Stimulated activated CD8-positive, alpha-beta memory T cell treated with anti-CD3 and anti-CD28 coated beads, Interleukin-7, amount 100 ng/mL, for 4 hours (primary cell): ENCODE measurements around the gene NDE1.

Experiments
- DNase-seq, 2 donors: peaks; one replicate each; pipeline ENCODE4 v3.0.0-alpha.2; 2020; ENCODE audit warnings: low read depth in 2 of 2

Gene NDE1

DNA sequence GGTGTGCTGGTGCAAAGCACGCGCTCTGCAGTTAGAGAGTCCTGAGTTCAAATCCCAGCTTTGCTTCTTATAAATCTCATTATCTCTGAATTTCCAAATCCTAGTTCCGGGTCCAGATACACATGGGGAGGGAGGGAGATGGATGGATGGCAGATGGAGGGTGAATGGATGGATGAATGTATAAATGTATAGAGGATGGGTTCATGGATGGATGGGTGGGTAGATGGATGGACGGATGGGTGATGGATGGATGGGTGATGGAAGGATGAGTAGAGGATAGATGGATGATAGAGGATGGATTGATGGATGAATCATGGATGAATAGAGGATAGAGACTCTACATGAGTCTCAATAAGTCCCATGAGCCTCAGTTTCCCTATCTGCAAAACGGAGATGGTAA lies 116.9 kb downstream of the NDE1 start:
- DNase-seq: no peak

DNA sequence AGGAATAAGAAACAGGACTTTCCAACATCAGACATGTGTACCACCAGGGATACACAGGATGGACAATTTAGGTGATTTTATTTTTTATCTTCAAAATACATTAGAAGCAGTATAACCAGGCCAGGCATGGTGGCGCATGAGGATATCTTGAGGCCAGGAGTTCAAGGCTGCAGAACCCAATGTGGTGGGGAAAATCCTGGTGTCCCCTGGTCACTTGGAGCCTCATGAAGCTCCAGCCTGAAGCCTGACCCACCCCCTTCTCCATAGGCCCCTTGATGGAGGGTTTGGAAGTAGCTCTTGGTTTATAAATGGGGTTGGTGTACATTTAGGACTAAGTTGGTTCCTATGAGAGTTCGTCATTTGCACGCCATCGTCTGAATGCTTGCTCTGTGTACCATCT lies 118.2 kb downstream of the NDE1 start:
- DNase-seq: no peak

DNA sequence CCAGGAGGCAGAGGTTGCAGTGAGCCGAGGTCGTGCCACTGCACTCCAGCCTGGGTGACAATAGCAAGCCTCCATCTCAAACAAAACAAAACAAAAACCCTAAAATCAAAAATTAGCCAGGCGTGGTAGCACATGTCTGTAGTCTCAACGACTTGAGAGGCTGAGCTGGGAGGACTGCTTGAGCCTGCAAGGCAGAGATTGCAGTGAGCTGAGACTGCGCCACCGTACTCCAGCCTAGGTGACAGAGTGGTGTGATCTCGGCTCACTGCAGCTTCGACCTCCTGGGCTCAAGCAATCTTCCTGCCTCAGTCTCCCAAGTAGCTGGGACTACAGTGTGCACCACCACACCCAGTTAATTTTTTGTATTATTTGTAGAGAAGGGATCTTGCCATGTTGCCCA lies 119.2 kb downstream of the NDE1 start:
- no peak for DNase-seq

DNA sequence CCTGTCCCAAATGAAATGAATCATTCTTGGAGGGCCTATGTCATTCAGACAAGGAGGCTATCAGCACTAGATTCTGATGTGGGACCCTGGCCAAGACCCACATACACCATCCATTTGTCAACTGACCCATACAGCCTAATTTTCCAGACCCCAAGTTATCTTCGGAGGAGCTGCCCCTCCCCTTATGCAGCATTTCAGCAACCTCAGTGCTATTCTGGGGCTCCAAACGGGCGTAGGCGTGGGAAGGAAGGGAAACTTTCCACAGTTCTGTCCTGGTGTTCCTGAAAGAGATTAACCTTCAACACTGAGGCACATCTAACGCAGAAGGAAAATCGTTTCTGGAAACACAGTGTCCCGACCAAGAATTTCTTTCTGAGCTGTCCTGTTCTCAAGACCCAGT lies 120.1 kb downstream of the NDE1 start:
- no peak for DNase-seq

DNA sequence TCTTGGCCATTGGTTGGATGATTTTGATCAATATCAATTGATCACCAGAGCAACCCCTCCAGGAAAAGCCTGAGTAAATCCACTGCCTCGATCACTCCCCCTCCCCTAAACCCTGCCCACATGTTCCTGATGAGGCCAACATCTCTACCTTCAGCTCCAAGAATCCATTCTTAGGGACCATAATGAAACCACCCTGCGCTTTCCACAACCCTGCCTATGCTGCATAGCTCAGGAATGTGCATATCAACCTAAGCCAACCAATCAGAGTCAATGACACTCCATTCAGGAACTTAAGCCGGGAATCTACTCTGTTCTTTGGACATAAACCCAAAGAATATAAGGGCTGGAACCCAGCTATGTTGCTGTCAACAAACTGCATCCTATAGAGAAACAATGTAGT lies 120.5 kb downstream of the NDE1 start:
- no peak for DNase-seq

DNA sequence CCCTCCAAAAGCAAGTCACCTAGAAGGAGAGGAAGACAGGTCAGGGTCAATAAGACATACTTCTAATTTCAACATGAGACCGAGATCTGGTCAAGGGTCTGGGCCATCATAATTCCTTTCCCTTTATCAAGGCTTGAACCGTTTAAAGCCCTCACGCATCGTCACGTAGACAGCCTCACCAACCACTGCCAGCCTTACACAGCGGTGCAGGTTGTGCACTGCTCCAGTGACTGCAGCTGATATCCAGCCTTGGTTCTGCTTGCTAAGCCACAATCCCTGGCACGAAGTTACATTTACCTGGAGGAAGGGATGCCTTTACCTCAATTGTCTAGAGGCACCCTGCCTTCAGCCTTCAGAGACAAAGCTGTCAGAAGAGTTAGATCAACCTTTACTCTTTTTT lies 121.6 kb downstream of the NDE1 start:
- DNase-seq: no peak

DNA sequence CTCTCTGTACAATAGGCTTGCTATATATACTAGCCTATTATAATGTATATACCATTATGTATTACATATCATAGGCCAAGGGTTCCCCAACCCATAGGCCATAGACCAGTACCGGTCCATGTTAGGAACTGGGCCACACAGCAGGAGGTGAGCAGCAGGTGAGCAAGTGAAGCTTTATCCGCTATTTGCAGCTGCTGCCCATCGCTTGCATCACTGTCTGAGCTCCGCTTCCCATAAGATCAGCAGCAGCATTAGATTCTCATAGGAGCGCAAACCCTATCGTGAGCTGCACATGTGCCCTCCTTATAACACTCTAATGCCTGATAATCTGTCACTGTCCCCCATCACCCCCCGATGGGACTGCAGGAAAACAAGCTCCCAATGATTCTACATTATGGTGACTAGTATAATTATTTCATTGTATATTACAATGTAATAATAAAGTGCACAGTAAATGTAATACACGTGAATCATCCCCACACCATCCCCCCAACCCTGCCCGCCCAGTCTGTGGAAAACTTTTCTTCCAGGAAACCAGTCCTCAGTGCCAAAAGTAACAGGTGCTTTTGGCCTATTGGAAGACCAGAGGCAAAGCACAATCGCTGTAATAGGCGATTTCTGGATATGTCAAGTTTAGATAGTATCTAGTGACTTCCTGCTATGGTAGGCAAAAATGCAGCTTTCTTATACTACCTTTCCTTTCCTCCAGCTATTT lies 122.7 kb downstream of the NDE1 start:
- DNase-seq: no peak

DNA sequence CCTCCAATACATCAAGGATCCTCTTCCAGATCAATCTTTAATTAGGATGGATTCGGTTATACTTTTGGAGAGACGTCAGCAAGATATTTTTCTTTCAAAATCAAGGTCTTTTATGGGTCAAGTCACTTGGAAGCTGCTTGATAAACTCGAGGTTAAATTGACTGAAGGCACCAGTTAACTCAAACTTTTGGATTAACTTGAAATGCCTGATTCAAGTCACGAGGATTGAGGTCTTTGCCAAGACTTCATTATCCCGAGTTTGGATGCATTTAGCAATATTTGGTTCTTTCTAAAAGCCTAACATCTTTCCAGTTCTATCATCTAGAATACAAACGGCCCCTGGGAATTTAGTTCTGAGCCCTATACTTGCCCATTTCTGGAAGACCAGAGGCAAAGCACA lies 123.9 kb downstream of the NDE1 start:
- no peak for DNase-seq

DNA sequence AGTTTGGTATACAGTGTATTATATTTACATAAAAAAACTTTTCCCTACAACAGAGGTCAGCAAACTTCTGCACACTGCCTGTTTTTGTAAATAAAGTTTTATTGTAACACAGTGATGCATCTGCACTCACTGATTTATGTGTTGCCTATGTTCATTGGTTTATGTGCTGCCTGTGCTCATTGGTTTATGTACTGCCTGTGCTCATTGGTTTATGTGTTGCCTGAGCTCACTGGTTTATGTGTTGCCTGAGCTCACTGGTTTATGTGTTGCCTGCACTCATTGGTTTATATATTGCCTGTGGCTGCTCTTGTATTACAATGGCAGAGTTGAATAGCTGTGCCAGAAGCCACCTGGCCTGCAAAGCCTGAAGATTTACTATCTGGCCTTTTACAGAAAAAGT lies 125.2 kb downstream of the NDE1 start:
- no peak for DNase-seq

DNA sequence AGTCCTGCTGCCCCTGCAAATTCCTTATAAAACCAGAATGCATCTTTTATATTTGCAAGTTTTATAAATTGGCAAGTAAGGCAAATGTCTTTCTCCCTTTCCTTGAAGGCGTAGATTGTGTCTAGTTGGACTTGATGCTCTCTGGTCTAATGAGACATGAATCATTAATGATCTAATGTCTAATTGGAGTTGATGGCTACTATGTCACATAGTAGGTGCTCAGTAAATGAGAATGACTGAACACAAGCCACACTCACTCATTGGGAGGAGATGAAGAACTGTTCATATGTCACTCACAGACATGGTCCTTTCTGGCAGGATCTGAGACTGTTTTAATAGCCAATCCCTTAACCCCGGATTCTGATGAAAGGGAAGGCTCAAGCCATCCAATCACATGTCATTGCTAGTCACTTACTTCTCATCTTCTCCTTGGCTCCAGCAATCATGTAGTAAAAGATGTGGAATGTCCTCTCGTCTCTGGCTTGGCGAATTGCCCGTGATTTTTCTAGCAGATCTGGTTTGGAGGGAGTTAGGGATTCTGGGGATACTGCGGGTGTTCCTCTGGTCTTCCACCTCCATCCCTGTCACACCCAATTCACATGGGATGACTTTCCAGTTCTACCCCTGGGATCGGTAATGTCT lies 125.7 kb downstream of the NDE1 start:
- DNase-seq: no peak
